COLO829 (cell line): ENCODE results near the gene TPD52L2.
"Not testable (repeated sequence)": the region's sequence is repeated elsewhere in the genome, so short reads cannot be mapped to it uniquely, and the experiment has no call there.

ENCODE experiments used
- DNase-seq: peaks from one replicate; pipeline ENCODE4 v3.0.0; 2012; ENCODE audit warnings: low spot score

The TPD52L2 gene

DNA sequence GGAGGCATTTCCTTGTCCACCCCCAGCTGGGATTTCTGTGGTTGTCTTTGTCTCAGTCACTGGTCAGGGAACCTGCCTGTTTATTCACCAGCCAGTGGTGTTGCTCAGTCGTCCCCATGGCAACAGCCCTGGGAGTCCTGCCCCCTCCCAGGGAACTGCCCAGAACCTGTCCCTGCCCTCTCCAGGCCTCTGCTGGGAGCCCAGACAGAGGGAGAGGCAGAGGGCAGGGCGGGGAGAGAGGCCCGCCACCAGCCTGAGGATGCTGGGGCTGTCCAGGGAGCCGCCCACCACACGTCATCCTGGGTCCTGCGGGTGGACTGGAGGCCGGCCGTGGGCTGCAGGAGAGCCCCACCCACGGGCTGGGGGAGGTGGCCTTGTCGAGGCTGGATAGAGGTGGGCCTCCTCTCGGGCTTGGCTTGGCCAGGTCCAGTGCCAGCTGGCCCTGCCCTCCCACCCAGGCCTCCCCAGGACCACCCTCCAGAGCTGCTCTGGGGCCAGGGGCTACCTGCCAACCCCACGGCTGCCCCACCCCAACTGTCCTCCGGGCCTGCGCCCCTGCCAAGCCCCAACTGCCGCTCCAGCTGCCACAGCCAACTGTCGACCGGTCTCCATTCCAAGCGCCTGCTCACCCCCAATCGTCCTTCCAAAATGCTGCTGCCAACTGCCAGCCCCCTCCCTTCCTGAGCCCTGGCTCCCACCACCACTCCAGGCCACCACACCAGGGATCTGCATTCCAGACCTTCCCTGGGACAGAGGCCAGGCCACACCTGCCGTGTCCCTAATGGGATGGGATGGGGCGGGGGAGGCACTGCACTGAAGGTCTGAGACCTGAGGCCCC, 29.8 kb upstream of the TPD52L2 start:
- DNase-seq = peak; percentile 96

DNA sequence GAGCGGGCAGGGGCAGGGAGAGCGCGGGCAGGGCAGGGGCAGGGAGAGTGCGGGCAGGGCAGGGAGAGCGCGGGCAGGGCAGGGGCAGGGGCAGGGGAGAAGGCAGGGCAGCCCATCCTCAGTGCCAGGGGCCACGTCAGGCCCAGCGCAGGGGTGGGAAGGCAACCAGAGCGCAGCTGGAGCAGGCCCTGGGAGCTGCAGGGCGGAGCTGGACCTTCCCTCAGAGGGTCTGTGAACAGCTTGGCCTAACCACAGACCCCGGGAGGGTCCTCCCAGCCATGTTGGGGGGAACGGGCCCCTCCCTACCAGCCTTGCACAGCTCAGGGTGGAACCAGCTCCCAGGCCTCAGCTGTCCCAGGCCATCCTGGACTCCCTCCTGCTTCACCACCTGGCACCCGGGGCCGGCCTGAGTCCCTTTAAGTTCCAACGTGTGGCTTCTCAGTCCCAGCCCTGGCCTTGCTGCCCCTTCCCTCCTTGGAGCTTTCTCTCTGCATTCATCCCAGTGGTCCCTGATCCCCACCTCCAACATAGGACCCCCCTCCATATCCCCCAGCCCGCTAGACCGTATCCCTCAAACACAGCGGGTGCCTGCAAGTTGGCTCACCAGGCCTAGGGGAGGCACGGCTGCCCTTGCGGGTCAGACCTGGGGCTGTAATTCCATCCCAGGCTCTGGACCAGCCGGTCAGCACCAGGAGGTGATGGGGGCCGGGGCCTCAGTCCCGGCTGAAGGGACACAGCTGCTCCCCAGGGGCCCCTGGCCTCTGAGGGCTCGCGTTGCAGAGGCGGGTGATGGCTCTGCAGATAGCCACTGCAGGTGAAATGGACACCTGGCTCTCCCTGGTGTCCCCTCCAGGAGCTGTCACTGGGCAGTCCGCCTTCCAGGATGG, 28.4 kb upstream of the TPD52L2 start:
- no peak for DNase-seq

DNA sequence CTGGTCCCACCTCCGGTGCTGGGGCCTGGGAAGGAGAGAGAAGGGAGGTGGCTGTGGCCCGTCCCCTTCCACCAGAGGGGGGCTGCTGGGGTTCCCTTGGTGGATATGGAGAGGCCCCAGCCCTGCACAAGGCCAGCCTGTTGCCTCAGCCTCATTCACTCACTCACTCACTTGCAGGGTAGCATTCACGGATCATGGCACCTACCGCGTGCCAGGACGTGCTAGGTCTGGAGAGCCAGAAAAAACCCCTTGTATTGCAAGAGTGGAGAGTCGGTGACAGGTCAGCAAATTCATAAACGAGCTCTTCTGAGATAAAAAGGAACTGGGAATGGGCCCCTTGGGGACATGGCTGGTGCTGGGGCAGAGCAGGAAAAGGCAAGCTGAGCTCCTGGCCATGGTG, 27.6 kb upstream of the TPD52L2 start:
- no peak for DNase-seq

DNA sequence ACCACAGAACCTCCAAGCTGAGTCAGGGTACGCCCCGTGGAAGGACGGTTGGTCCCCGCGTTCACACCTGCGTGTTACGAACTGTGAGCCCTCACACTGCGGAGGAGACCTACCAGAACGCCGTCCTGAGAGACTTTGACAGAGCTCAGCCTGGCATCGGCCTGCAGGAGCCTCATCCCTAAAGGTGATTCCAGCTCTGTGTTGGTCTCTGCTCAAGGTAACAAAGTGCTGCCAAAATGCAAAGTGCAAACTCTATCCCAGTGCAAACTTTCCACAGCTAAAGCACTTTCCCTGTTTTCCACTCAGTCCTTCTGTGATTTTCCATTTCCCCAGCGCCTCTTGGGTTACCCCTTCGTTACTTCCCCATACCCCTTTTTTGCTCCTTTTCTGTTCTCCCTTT, 25.4 kb upstream of the TPD52L2 start:
- DNase-seq = no peak

DNA sequence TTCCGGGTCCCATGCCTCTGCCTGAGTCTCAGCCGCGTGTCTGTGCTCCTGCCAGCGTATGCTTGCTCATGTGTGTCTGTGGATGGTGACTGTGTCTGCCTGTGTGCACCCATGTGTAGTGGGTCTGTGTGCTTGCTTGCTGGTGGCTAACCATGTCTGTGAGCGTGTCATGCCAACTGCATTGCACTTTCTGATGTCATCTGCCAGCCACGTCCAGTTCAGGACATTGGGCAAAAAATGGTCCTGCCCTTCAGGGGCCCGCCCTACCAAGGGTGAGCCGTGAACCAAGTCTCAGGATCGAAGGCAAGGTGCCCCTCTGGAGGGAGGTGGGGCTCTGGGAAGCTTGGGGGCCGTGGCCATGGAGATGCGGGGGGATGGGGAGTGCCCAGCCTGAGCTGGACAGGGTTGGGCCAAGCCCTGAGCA, 24.7 kb upstream of the TPD52L2 start:
- DNase-seq = no peak

DNA sequence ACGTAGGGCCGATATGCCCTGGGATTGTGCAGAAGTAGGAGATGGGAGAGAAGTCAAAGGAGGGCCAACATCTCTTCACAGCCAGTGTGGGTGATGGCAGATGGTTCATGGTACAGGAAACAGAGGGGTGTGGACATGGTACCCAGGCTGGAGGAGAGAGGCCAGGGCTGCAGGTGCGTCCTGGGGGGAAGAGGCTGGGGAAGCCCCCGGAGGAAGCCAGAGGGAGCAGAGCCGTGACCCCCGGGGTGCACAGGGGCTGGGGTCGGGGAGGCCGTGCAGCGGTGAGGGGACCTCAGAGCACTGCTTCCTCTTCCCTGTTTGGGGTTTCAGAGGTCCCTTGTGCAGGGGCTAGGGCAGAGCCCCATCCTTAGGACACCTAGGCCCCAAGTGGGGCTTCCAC, 22.8 kb upstream of the TPD52L2 start:
- no peak for DNase-seq

DNA sequence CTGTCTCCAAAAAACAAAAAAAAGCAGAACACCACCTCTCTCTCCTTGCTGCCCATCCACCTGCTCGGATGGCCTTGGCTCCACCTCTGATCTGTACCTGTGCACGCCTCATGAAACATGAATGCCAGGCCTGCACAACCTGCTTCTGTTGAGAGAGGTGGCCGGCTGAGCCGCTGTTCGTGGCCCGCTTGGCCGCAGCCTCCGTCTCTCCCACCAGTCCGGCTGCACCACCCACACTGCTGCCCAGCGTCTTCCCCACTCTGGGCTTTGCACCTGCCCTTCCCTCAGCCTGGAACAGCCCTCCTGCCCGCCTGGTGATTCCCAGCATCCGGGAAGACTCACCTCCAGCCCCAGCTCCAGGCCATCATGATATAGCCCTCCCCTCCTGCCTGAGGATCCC, 21.8 kb upstream of the TPD52L2 start:
- DNase-seq = no peak

DNA sequence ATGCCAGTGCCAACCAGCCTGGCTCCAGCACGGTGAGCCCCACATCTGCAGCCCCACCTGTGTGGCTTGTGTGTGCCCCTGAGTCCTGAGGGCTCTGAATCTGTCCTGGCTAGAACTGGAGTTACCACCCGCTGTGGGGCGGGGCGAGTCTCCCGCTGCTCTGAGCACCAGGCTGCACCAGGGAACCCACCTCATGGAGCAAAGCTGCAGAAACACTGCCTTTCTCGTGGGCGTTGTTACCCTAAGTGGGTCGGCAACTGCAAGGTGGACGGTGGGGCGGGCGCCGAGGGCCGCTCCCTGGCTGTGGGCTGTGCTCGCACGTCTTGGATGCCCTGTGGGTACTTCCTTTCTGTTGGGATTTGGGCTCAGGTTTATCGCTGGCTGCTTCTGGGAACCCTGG, 21.3 kb upstream of the TPD52L2 start:
- no peak for DNase-seq

DNA sequence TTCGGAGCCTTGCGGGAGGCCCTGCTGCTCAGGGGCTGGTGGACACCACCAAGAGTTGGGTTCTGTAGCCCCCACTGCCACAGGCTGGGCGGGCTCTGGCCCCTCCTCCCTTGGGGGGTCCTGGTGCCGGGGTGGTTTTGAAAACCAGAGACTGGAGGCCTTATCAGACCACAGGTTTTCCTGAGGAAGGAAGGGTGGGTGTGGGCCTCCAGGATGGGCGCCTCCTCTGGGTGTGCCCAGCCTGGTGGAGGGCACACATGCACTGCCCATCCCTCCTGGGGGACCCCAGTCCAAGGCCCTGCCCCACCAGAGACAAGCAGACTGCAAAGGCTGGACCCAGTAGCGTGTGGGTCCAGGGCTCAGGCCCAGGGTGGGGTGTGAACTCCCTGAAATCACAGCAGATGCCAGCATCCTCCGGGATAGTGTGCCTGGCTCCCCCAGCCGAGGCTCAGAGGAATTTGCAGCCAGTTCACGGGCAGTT, 20.5 kb upstream of the TPD52L2 start:
- no peak for DNase-seq

DNA sequence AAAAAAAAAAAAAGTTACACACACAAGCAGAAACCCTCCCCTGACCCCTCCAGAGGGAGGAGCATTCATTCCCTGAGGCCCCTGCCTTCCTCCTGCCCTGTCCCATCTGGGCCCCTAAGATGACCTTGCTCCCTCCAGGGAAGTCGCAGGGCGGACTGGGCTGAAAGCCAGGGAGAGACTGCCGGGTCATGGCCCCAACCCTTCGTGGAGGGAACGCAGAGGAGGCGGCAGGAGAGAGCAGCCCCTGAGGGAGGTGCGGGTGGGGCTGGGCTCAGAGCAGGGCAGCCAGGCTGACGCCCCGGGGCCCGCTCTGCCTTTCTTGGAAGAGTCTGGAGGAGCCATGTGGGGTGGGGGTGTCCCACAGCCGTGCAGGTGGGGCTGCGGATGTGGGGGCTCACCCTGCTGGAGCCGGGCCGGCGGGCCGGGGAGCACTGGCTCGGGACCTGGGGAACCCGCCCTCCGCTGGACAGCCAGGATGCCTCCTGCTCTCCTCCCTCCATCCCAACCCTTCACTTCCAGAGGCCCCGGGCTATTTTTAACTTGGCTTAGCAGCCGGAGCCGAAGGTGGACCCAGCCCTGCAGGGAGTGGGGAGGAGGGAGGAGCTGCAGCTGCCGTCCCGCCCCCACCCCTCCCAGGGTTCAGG, 18.8 kb upstream of the TPD52L2 start:
- DNase-seq = no peak

DNA sequence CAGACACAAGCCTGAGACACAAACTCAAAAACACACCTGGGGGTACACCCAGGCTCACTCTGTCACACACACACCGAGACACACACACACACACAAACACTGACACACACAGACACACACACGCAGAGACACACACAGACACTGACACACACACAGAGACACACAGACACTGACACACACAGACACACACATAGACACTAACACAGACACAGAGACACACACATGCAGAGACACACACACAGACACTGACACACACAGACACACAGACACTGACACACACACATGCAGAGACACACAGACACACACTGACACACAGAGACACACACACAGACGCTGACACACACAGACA, 18.2 kb upstream of the TPD52L2 start:
- DNase-seq = no peak

DNA sequence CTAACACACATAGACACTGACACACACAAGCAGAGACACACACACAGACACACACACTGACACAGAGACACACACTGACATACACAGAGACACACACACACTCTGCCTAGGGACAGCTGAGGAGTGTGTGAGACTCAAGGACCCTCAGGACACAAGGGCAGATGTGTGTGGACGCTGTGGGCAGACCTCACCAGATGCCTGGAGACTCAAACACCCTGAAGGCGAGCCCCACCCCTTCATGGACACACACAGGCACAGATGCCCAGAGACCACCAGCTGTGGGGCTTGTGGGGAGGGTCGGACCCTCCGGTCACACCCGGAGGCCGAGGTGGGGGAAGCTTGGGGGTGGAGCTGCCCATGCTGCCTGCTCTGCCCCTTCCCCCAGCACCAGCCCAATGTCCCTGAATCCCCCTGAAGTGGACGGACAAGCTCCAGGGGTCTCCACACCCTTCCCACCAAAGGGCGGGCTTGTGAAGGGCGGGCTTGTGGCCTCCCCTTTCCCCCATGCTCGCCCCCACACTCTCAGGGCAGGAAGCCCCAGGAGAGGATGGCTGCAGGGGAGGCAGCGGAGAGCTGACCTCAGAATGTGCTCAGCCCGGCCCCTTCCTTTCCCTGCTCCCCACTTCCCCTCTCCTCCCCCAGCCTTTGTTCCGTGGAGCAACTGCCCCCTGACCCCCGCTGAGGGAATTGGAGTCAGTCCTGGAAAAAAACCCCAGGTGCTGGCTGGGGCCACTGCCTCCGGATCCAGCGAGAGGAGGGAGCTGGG, 17.6 kb upstream of the TPD52L2 start:
- no peak for DNase-seq

DNA sequence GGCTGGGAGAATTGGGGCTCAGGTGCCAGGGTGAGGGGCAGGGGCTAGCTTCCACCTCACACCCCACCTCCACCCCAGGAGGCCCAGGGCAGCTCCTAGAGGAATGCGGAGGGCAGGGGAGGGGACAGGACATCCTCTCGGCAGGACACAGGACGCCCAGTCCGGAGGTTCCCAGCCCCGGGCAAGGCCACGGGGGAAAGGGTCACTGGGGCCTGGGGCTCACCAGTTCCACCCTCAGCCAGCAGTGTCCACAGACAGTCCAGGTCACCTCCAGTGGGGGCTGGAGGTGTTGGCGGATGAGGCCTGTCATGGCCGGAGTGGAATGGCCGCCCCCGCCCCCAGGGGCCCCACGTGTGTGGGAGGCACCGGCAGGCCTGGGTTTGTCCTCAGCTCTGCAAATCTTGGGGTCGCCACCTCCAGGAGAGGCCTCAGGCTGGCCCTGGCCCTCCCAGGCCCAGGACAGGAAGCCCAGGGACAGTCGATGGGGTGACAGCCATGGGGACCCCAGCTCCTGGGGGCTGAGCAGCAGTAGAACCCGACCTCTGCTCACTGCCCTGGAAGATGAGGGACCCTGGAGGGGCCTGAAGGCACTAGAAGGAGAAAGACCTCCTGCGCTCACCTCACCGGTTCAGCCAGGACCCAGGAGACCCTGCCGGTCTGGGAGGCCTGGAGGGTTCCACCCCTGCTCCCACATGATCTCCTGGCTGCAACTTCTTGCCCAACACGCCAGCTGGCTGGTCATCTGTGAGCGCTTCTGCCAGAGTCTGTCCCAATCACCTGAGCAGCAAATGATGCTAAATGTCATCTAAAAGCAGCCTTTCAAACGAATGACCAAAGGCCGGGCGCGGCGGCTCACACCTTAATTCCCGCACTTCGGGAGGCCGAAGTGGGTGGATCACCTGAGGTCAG, 16.8 kb upstream of the TPD52L2 start:
- DNase-seq = no peak

DNA sequence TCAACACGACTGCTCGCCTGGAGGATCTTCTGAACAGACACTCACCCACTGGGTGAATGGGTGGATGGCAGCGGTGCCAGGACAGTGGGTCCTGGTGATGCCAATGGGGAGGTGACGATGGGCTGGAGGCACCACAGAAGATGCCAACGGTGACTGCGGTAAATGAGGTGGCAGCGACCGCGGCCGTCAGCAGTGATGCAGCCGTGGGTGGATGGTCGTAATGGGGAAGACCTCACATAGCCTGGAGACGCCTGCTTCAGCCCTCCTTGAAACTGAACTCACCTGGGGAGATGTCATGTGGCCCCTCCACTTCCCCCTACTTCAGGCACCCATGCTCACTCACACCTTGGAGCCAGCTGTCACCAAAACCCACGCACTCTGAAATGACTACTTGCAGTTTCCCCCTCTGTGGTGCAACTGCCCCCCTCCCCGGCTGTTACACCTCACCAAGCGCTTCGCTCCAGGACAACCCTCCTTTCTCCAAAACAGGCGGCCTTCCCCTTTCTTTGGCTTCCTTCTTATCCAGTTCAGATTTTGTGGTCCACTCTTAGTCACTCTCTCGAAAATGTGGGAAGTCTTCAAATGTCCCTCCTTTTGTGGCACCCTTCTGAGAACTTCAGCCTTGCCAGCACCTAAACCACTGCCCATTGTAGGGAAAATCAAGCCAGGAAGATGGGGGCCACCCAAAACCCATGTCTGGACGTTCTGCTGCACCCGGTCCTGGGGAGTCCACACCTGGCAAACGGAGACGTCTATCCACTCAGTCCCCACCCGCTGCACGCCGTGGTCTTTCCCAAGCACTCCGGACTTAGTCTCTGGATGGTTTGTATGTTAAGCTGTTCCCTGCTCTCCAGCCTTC, 14.2 kb upstream of the TPD52L2 start:
- no peak for DNase-seq

DNA sequence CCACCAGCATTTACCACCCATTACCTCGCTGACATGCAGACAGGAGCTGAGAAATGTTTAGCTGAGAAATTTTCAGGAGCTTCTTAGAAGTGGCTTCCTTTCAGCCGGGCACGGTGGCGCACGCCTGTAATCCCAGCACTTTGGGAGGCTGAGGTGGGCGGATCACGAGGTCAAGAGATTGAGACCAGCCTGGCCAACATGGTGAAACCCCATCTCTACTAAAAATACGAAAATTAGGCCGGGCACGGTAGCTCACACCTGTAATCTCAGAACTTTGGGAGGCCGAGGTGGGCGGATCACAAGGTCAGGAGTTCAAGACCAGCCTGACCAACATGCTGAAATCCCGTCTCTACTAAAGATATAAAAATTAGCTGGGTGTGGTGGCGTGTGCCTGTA, 13.5 kb upstream of the TPD52L2 start:
- DNase-seq = not testable (repeated sequence)

DNA sequence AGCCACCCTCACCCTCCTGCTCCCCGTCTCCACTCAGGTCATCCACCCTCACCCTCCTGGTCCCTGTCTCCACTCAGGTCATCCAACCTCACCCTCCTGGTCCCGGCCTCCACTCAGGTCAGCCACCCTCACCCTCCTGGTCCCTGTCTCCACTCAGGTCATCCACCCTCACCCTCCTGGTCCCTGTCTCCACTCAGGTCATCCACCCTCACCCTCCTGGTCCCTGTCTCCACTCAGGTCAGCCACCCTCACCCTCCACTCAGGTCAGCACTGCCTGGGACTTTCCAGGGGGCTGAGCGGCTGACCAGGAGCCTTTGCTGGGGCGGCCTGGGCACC, 11.4 kb upstream of the TPD52L2 start:
- DNase-seq = not testable (repeated sequence)

DNA sequence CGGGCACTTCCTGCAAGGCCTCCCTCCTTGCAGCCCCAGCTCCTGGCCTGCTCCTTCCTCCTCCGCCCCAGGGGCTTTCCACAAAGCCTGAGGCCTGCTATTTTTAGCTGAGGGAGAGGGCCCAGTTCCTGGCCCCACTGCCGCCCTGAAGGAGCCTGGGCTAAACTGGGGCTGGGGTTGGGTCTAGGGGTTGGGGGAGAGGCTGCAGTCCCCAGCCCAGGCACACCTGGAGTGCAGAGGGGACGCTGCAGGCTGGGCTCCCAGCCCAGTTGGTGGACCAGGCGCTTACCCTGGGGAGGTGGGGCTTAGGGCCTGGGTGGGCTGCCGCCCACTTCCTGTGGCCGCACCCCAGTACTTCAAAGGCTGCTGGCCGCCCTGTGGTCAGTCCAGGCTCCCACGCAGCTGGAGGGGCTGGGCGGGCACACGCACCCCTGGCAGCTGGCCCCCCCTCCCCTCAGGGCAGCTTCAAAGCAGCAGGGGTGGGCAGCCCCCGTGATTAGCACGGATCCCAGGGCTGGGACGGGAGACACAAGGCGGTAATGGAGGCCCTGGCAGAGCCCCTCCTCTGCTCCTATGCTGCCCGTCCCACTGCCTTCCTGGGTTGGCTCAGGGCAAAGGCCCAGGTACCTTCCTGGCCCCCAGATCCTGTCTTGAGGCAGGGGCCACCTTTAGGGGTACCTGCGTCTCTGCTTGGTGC, 10.9 kb upstream of the TPD52L2 start:
- DNase-seq = no peak

DNA sequence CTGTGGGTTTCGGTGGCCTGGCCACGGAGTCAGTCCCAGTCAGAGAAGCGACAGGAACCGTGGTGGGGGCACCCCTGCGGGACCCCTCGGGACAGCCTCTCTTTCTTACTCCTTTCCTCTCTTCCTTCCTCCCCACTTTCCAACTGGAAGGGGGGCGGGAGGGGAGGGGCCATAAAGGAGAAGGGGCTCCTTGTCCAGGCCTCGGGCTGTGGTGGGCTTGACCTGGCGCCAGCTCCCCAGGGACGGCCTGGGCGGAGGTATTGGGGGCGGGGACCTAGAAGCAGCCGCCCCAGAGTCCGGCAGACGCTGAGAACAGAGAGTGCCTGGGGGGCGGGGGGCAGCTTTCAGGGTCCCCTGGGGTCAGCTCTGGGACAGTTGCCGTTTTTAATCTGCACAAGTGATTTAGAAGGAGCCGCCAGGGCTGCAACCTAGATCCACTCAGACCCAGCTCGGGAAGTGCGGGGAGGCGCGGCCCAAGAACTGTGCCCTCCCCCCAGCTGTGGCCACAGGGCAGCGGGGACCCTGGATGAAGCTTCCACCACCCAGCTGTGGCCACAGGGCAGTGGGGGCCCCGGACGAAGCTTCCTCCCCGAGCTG, 10.2 kb upstream of the TPD52L2 start:
- DNase-seq = no peak
